Measurements from ENCODE around the gene ZIC2.

Gene ZIC2

GRCh38 chr13:99962242-99962641 lies 19.3 kb upstream of the ZIC2 start:
- ATAC-seq, result no peak
- TF ChIP-seq ZC3H10 (CRISPR knock-in tag; IDR thresholded peaks at IDR 0.05) (no peak), POU6F1 (CRISPR knock-in tag; IDR thresholded peaks at IDR 0.05; ENCODE audit: borderline replicate concordance, low read depth) (no peak), CSDC2 (CRISPR knock-in tag; IDR thresholded peaks at IDR 0.05) (no peak), SNAI2 (CRISPR knock-in tag; IDR thresholded peaks at IDR 0.05) (no peak), ESRRG (CRISPR knock-in tag; IDR thresholded peaks at IDR 0.05) (no peak), TOX (CRISPR knock-in tag; IDR thresholded peaks at IDR 0.05; ENCODE audit: borderline replicate concordance) (no peak), ISL1 (CRISPR knock-in tag; IDR thresholded peaks at IDR 0.05) (no peak), GLIS3 (CRISPR knock-in tag; IDR thresholded peaks at IDR 0.05) (no peak), OSR1 (CRISPR knock-in tag; IDR thresholded peaks at IDR 0.05) (no peak), ARNTL (CRISPR knock-in tag; IDR thresholded peaks at IDR 0.05; ENCODE audit: borderline replicate concordance, low read depth) (no peak)

- TF ChIP-seq PATZ1 (CRISPR knock-in tag; IDR thresholded peaks at IDR 0.05; ENCODE audit: borderline replicate concordance), result no peak
- no peak for TF ChIP-seq ZNF8 (CRISPR knock-in tag; IDR thresholded peaks at IDR 0.05)
- no peak for TF ChIP-seq TCF4 (CRISPR knock-in tag; IDR thresholded peaks at IDR 0.05; ENCODE audit: borderline replicate concordance)
- no peak for ATAC-seq
Measured at GRCh38 chr13:99963816-99964339, 17.7 kb upstream of the ZIC2 start.

GRCh38 chr13:99965329-99966000 lies 16.1 kb upstream of the ZIC2 start:
- ATAC-seq, result no peak
- TF ChIP-seq ZC3H10 (CRISPR knock-in tag; IDR thresholded peaks at IDR 0.05), result no peak

- TF ChIP-seq ZNF8 (CRISPR knock-in tag; IDR thresholded peaks at IDR 0.05) (no peak), PPARA (CRISPR knock-in tag; IDR thresholded peaks at IDR 0.05; ENCODE audit: borderline replicate concordance) (no peak), PATZ1 (CRISPR knock-in tag; IDR thresholded peaks at IDR 0.05; ENCODE audit: borderline replicate concordance) (no peak), OSR1 (CRISPR knock-in tag; IDR thresholded peaks at IDR 0.05) (no peak), CSDC2 (CRISPR knock-in tag; IDR thresholded peaks at IDR 0.05) (no peak), ESRRG (CRISPR knock-in tag; IDR thresholded peaks at IDR 0.05) (no peak), ZFP3 (CRISPR knock-in tag; IDR thresholded peaks at IDR 0.05) (no peak), RARB (CRISPR knock-in tag; IDR thresholded peaks at IDR 0.05) (no peak), ZNF565 (CRISPR knock-in tag; conservative IDR thresholded peaks at IDR 0.05; ENCODE audit: low read depth) (no peak), ZC3H10 (CRISPR knock-in tag; IDR thresholded peaks at IDR 0.05) (no peak), TOX (CRISPR knock-in tag; IDR thresholded peaks at IDR 0.05; ENCODE audit: borderline replicate concordance) (no peak), TSHZ2 (CRISPR knock-in tag; IDR thresholded peaks at IDR 0.05) (no peak), CREB5 (CRISPR knock-in tag; IDR thresholded peaks at IDR 0.05; ENCODE audit: low read depth) (no peak), POU6F1 (CRISPR knock-in tag; IDR thresholded peaks at IDR 0.05; ENCODE audit: borderline replicate concordance, low read depth) (no peak), TCF4 (CRISPR knock-in tag; IDR thresholded peaks at IDR 0.05; ENCODE audit: borderline replicate concordance) (no peak), GLIS3 (CRISPR knock-in tag; IDR thresholded peaks at IDR 0.05) (no peak), ZFP30 (CRISPR knock-in tag; IDR thresholded peaks at IDR 0.05) (no peak)
- no peak for ATAC-seq
Measured at GRCh38 chr13:99966064-99966805, 15.3 kb upstream of the ZIC2 start.

Data from SK-N-SH treated with all-trans-retinoic acid at 6 μM for 48 hours (cell line).